Measurements from ENCODE around the gene PSG11. TPM values are rescaled to one million over a fixed set of nuclear protein-coding genes. Genes with fewer than 3 reads are reported as not detected.

Gene PSG11
- total and polyA plus RNA-seq, 2 of the 4 experiments (the other 2 are of a cell fraction): 0.07 to 0.18 TPM

DNA sequence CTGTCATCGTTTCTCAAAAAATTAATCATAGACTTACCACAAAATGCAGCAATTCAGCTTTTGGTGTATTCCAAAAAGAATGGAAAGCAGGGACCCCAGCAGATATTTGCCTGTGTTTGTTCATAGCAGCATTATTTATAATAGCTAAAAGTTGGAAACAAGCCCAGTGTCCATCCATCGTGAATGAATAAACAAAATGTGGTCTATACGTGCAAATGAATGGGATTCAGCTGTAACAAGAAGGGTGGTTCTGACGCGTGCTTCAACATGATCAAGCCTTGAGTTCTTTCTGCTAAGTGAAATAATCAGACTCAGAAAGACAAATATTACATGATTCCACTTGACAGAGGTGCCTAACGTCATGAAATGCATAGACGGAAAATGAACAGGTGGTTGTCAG, 36.4 kb downstream of the PSG11 start:
- Histone ChIP-seq H4K8ac (ENCODE audit: low read depth in 2 of 2, low read length in 2 of 2) (no peak overlapping the region; a peak in 1 of 4 replicates), H2BK20ac (ENCODE audit: low read depth, low read length) (no peak overlapping the region), H3K4ac (ENCODE audit: low read depth, low read length) (no peak overlapping the region), H3K56ac (ENCODE audit: extremely low read depth, insufficient read depth, low read length) (no peak overlapping the region), H2BK120ac (ENCODE audit: low read depth, low read length) (peak overlapping the region; percentile 54; the same call in 1 of the 2 replicates), H3K9me3 (ENCODE audit: control insufficient read depth, insufficient read depth, low read length) (no peaks in the 10 kb centered on the region), H3K23ac (ENCODE audit: low read depth, low read length) (no peak overlapping the region), H4K5ac (ENCODE audit: low read depth, low read length) (no peak overlapping the region), H3K4me2 (ENCODE audit: low read depth, low read length) (no peak overlapping the region), H3K4me3 (ENCODE audit: insufficient read depth, low read depth, low read length) (no peak overlapping the region), H2AFZ (replicated peaks; ENCODE audit: low read length, poor library complexity) (no peak overlapping the region), H4K20me1 (ENCODE audit: insufficient read depth, low read length) (no peaks in the 10 kb centered on the region), H3K79me1 (ENCODE audit: low read depth in 1 of 2, low read length in 2 of 2) (no peaks in the 10 kb centered on the region), H3K14ac (replicated peaks; ENCODE audit: low read depth, low read length) (no peak overlapping the region), H3K9me1 (ENCODE audit: insufficient read depth, low read length) (peaks cover 13% of the 10 kb centered on the region), H2AK5ac (ENCODE audit: low read depth, low read length) (no peak overlapping the region), H3K36me3 (ENCODE audit: control insufficient read depth, insufficient read depth, low read length) (no peaks in the 10 kb centered on the region), H3K27ac (ENCODE audit: insufficient read depth, low read length) (no peak overlapping the region), H3K4me1 (ENCODE audit: control insufficient read depth, insufficient read depth, low read length) (peaks cover 12% of the 10 kb centered on the region), H4K91ac (ENCODE audit: insufficient read depth, low read depth, low read length) (no peak overlapping the region; the same call in 1 of the 2 replicates), H2AK9ac (replicated peaks; ENCODE audit: low read depth, low read length, poor library complexity) (no peak overlapping the region), H3K18ac (ENCODE audit: low read depth, low read length) (no peak overlapping the region; the same call in 1 of the 2 replicates), H3K27me3 (ENCODE audit: control insufficient read depth, insufficient read depth, low read length) (no peaks in the 10 kb centered on the region), H2BK5ac (ENCODE audit: low read depth, low read length, poor library complexity, severe bottlenecking) (no peak overlapping the region), H2BK15ac (ENCODE audit: low read depth, low read length) (peak overlapping the region; percentile 70; the same call in 1 of the 3 replicates), H3K9ac (ENCODE audit: low read depth, low read length) (no peak overlapping the region)
- DNase-seq (no peak), ATAC-seq (ENCODE audit: low read depth) (no peak)
- 30% methylated on average over 2 of the region's 7 CpGs; no CpG with 5 or more reads in 1 of the 2 experiments for WGBS, 2 experiments (ENCODE audit: extremely low coverage in 2 of 2, insufficient read length in 1 of 2)
- dilution Hi-C loops (cut with HindIII; ENCODE audit: low sequenced_read_pairs, unreplicated experiment): no loop called here
- no TSS peak for BruUV-seq (replicated peaks)
- ChIA-PET POLR2A (ENCODE audit: unreplicated experiment) (no interaction called here), CTCF (interaction anchor here (0.6 kb wide), 1 partner anchor 877 kb away, joined by 4 read pairs; no protein-coding TSS in a partner anchor)
- TF ChIP-seq CHD1 (IDR thresholded peaks at IDR 0.05; ENCODE audit: low read depth, low read length) (no peak), RAD21 (IDR thresholded peaks at IDR 0.05; ENCODE audit: low read length) (no peak), CEBPB (IDR thresholded peaks at IDR 0.05; ENCODE audit: low read depth, low read length) (no peak), POLR2A (IDR thresholded peaks at IDR 0.05; ENCODE audit: low read depth, low read length) (no peak), RCOR1 (IDR thresholded peaks at IDR 0.05; ENCODE audit: insufficient replicate concordance, low read length) (no peak), MXI1 (IDR thresholded peaks at IDR 0.05; ENCODE audit: borderline replicate concordance, low read depth, low read length) (no peak), RFX5 (IDR thresholded peaks at IDR 0.05; ENCODE audit: low read depth, low read length) (no peak), NFE2L2 (IDR thresholded peaks at IDR 0.05; ENCODE audit: low read depth, low read length) (no peak), MAZ (IDR thresholded peaks at IDR 0.05; ENCODE audit: borderline replicate concordance, low read depth, low read length) (no peak), FOS (IDR thresholded peaks at IDR 0.05; ENCODE audit: low read depth, low read length) (no peak), MAFK (IDR thresholded peaks at IDR 0.05; ENCODE audit: low read depth, low read length) (no peak), SMC3 (IDR thresholded peaks at IDR 0.05; ENCODE audit: low read depth, low read length) (no peak), BHLHE40 (IDR thresholded peaks at IDR 0.05; ENCODE audit: low read depth, low read length) (no peak)
- TF ChIP-seq, protein P1, sequence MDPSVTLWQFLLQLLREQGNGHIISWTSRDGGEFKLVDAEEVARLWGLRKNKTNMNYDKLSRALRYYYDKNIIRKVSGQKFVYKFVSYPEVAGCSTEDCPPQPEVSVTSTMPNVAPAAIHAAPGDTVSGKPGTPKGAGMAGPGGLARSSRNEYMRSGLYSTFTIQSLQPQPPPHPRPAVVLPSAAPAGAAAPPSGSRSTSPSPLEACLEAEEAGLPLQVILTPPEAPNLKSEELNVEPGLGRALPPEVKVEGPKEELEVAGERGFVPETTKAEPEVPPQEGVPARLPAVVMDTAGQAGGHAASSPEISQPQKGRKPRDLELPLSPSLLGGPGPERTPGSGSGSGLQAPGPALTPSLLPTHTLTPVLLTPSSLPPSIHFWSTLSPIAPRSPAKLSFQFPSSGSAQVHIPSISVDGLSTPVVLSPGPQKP (IDR thresholded peaks at IDR 0.05; ENCODE audit: borderline replicate concordance, low read depth, low read length): no peak
- TF ChIP-seq, protein P2, sequence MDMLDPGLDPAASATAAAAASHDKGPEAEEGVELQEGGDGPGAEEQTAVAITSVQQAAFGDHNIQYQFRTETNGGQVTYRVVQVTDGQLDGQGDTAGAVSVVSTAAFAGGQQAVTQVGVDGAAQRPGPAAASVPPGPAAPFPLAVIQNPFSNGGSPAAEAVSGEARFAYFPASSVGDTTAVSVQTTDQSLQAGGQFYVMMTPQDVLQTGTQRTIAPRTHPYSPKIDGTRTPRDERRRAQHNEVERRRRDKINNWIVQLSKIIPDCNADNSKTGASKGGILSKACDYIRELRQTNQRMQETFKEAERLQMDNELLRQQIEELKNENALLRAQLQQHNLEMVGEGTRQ (IDR thresholded peaks at IDR 0.05; ENCODE audit: low read depth, low read length): no peak
- in situ Hi-C loops (cut with MboI; ENCODE audit: low sequenced_read_pairs): no loop called here
- intact Hi-C loops (cut with micrococcal nuclease): no loop called here

Measured in IMR-90 (cell line).